GM23248 (cell line): ENCODE results near the gene SALL4.

Source experiments
- EZH2 ChIP-seq: fragments of 200-600 bp; sonication (generic); IDR thresholded peaks from 2 replicates; pipeline ENCODE4 v1.6.1; 2018; ENCODE audit warnings: antibody characterized with exemption, mild to moderate bottlenecking; ENCODE audit not compliant: insufficient read depth, poor library complexity, severe bottlenecking
- EZH2phosphoT487 ChIP-seq: fragments of 200-600 bp; sonication (generic); IDR thresholded peaks from 2 replicates; pipeline ENCODE4 v1.6.1; 2018; ENCODE audit warnings: antibody characterized with exemption, moderate library complexity, mild to moderate bottlenecking, low read depth; ENCODE audit not compliant: insufficient read depth

GRCh38 chr20:51740838-51741237, 61.5 kb downstream of the SALL4 start:
- TF ChIP-seq EZH2 (no peak), EZH2phosphoT487 (no peak)
